DMS79 (cell line): ENCODE data around the gene WASHC4.

Source experiments
- DNase-seq: peaks from one replicate; lab custom pipeline; 2025; lab: John Stamatoyannopoulos, UW

WASHC4 gene, protein sequence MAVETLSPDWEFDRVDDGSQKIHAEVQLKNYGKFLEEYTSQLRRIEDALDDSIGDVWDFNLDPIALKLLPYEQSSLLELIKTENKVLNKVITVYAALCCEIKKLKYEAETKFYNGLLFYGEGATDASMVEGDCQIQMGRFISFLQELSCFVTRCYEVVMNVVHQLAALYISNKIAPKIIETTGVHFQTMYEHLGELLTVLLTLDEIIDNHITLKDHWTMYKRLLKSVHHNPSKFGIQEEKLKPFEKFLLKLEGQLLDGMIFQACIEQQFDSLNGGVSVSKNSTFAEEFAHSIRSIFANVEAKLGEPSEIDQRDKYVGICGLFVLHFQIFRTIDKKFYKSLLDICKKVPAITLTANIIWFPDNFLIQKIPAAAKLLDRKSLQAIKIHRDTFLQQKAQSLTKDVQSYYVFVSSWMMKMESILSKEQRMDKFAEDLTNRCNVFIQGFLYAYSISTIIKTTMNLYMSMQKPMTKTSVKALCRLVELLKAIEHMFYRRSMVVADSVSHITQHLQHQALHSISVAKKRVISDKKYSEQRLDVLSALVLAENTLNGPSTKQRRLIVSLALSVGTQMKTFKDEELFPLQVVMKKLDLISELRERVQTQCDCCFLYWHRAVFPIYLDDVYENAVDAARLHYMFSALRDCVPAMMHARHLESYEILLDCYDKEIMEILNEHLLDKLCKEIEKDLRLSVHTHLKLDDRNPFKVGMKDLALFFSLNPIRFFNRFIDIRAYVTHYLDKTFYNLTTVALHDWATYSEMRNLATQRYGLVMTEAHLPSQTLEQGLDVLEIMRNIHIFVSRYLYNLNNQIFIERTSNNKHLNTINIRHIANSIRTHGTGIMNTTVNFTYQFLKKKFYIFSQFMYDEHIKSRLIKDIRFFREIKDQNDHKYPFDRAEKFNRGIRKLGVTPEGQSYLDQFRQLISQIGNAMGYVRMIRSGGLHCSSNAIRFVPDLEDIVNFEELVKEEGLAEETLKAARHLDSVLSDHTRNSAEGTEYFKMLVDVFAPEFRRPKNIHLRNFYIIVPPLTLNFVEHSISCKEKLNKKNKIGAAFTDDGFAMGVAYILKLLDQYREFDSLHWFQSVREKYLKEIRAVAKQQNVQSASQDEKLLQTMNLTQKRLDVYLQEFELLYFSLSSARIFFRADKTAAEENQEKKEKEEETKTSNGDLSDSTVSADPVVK

GRCh38 chr12:105107494-105108371 is at the start of gene WASHC4:
WASHC4 (plus strand) TSS chr12:105107731; CDS start chr12:105107801, 70 bp downstream.
- DNase-seq: peak; percentile 79

GRCh38 chr12:105060715-105061378 is 46.7 kb upstream of the WASHC4 start:
- DNase-seq: no peak

DNA sequence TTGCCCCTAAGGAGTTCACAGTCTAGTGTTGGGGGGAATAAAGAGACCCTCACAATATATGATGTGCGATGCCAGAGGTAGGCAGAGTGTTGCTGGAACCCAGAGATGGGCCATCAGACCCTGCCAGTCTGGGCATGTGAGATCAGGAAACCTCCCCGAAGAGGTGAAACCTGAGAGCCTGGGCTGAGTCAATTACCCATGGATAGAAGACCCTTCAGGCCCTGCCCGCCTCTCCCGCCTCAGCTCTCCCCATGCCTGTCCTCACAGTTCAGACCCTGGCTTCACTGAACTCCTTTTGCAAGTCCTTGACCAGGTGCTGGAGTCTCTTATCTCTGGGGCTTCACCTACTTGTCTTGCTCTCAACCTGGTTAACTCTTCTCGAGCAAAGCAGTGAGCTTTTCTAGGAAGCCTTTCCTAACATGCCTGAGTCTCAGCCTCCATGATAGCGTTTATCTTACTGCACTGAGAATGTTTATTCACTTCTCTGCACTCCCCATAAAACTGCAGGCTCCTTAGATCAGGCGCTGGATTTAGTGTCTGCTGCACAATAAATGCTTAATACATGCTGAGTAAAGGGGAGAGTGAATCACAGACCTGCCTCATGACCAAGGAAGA is 42.9 kb upstream of the WASHC4 start:
- DNase-seq: peak; percentile 95

DNA sequence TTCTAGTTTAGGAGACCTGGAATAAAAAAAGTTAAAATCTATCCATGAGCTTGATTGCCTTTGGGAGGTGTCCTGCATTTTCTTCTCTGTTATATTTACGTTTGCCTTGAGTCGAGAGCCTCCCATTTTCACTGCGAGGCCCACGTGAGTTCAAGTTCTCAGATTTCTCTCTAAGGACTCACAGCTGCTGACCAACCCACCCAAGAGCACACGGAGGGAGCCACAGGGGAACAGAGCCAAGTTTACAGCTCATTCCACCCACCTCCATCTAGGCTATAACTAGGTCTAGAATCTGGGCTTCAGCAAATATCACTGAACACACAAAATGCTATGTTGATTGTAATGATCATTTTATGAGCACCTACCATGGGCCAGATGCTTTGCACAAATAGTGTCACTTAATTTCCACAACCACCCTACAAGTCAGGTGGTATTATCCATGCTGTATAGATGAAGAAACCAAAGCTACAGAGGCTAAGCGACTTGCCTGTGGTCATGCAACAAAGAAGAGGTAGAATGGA is 40.0 kb upstream of the WASHC4 start:
- peak; percentile 8 for DNase-seq

DNA sequence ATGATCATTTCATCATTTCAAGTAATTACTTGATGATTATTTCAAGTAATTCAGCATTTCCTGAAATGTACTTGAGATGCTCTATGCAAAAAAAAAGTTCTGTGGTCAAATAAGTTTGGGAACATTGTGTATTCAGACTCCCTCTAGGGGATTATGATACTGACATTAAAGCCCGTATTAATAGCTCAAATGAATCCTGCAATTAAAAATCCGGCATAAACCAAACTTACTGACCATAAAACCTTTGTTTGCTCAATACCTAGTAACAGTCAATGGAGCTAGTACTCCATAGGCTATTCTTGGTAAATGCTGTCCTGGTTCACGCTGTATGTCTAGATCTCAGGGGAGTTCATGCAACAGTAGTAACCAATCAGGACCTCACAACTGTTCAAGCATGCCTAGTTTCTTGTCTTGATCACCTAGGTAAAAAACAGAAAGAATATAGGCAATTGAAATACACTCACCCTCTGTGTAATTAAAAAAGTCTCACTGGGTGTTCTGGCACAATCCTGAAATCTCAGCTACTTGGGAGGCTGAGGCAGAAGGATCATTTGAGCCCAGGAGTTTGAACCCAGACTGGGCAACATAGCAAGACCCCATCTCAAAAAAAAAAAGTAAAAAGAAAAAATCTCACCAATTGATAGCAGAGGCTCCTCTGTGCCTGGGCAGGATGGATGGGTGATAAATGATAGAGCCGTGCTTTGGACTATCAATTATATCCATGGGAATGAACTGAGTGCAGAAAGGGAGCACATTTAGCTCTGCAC is 37.4 kb upstream of the WASHC4 start:
- DNase-seq: no peak

GRCh38 chr12:105071981-105072380 is 35.5 kb upstream of the WASHC4 start:
- DNase-seq: no peak

GRCh38 chr12:105072888-105073488 is 34.5 kb upstream of the WASHC4 start:
- no peak for DNase-seq

DNA sequence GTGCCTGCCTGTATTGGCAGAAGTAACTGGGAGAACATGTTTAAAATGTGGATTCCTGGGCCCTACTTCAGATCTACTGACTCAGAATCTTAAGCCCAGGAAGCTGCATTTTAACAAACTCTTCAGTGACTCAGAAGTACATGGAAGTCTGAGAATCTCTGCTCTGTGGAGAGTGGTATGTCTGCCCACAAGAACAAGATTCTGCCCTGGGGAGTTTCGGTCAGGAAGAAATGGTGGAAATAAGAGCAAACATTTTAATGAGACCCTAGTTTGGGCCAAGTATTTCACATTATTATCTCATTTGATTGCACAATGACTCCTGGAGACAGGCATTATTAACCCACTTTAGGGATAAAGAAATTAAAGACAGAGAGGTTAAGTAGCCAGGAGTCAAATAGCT is 31.4 kb upstream of the WASHC4 start:
- DNase-seq: no peak

DNA sequence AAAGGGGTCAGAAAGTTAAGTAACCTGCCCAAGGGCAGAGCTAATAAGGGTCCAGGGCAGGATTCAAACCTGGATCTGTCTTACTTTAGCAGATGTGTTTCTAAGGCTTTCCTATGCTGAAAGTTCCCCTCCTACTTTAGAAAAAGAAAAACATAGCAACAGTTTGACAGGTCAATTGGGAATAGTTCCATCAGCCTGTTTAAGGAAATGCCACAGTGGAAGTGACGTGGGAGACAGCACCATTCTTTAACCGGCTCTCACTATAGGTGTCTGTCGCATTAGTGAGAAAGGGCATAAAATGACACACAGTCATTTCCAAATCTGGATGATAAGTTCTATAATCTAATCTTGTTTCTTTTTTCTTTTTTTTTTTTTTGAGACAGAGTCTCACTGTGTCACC is 30.6 kb upstream of the WASHC4 start:
- no peak for DNase-seq

- no peak for DNase-seq
Measured at GRCh38 chr12:105077435-105077834, 30.1 kb upstream of the WASHC4 start.

DNA sequence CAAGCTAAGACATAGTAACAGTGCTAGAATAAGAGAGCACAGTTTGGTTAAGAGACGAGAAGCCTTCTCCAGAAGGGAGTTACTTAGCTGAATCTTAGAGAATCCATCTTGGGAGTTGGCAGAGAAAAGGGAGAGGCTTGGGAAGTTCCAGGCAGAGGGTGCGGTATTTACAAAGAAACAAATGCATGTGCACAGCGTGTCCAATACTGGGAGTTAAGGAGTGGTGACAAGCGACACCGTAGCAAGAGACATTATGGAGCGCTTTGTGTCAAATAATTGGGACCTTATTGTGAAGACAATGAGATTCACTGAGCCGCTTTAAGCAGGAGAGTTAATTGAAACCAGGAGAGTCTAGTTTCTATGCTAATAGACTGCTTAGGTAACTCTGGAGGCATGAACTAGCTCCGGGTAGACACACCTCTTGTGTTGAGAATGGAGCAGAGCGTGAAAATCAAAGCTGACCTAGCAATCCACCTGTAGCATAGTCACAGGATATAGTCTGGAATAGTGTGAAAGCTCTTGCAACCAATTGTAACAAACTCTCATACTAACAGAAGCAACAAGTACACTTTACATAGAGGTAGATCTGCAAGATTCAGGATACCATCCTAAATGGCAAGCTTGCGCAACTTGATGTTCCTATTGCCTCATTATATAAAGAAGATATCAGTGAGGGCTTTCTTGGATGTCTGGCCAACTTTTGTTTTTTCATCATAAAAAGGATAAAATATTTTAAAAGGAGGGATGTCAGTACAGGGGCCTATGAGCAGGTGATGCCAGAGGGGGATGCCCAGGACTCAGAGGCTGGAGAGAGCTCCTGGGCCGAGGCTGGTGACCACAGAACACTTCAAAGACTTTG is 28.6 kb upstream of the WASHC4 start:
- no peak for DNase-seq

DNA sequence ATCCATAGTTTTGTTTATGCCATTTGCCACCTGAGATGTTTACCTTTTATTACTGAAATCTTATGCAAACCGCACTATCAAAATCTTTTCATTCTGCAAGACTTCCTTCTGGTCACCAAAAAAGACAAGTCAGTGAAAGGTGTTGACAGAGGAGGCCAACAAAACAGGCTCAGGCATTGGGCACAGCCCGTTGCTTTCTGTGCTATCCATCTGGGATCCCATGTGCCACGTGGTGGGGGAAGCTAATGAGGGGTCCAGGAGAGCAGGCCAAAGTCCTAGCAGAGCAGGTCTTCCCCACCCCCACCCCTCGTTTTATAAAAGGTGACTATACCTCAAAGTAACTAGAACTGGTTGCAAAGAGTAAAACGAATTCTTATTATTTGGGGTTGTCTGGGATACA is 24.5 kb upstream of the WASHC4 start:
- no peak for DNase-seq

- peak; percentile 63 for DNase-seq
Measured at GRCh38 chr12:105083551-105084105, 23.9 kb upstream of the WASHC4 start.

DNA sequence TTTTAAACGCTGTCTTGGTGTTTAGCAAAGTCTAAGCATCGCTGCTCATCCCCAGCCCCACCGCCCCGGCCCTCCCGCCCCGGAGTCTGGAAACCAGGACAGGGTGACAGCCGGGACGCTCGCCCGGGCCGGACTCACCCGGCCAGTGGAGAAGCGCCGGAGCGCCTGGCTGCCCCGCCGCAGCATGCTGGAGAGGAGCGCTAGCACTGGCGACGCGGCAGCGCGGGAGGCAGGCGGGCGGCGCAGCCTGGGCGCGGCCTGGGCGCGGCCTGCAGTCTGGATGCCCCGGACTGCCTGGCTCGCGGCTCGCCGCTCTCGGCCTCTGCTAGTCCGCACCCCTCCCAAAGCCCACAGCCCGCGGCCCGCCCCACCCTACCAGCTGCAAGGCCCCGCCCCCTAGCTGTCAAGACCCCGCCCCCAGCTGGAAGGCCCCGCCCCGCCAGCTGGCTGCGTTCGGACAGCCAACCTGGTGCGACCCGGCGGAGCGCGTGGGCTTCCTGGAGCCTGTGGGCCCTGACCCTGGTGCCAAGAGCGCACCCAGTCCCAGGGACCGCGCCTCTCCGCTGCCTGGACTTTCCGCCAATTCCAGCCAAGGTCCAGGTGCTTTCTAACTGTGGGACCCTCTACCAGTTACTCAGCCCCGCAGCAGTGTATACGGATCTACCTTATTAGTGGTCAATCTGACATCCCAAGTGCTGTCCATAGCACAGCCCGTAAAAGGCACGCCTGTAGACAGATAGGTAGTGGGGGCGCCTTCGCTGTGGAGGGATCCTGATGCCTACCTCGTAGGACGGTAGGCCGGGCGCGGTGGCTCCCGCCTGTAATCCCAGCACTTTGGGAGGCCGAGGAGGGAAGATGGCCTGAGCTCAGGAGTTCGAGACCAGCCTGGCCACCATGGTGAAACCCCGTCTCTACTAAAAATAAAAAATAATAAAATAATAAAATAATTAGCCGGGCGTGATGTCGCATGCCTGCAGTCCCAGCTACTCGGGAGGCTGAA is 23.0 kb upstream of the WASHC4 start, which contains the start of gene ALDH1L2:
Gene ALDH1L2 (minus strand): TSS at position 208 of the 1,000 bp plus-strand sequence. CDS start 22 bp downstream, at position 186.
- DNase-seq: no peak

DNA sequence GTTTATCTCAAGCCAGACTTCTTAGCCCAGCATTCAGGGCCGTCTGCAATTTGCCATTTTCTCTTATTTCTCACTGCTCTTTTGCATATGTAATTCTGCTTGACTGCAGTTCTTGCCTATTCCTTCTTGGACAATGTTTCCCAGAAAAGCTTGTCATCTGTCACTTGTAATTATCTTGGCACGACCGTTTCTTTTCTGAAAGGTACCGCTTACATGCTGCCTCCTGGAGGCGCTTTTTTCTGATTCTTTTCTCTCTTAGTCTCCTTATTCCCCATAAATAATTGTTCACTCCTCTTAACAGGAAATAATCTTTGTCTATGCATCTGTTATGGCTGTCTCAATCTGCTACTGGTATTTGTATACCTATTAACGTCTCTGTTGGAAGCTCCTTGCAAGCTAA is 22.0 kb upstream of the WASHC4 start:
- no peak for DNase-seq

DNA sequence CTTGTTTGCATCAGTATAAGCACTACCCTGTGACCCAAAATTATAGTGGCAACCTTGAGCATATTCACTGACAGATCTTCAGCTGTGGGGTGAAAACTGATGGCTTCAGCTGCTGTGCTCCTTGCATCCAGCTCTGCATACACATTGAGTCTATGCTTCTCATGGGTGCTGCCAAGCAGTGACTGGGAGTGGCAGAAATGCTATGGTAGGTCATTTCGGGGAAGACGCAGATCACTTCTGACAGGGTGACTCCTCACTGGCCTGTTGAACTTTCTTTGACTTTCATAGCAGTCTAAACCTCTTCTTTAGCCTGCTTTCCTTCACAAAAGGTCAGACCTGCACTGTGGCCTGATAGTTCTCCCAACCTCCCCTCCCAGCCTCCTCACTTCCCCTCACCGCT is 17.7 kb upstream of the WASHC4 start:
- no peak for DNase-seq
